Endothelial cell of umbilical vein (primary cell): Measurements from ENCODE around the gene ANXA6. TPM values are rescaled to one million over a fixed set of nuclear protein-coding genes. Genes with fewer than 3 reads are reported as not detected.

Experiments used
- BruUV-seq: library from RNA; stranded (reverse); fragments of 400-500 nt; replicated peaks from 2 replicates; lab custom pipeline; 2021; lab: Mats Ljungman, UMichigan
- CTCF ChIA-PET: fragments of 300-600, 350-600 bp; sonication (Branson Sonifier 250); formaldehyde crosslinking; loops from one replicate; lab custom pipeline; 2021; ENCODE audit warnings: antibody characterized with exemption, inconsistent platforms; lab: Charles Lee
- POLR2A ChIA-PET: fragments of 300-600, 350-600 bp; sonication (Branson Sonifier 250); formaldehyde crosslinking; loops from one replicate; lab custom pipeline; 2021; ENCODE audit warnings: antibody characterized with exemption, inconsistent platforms; lab: Charles Lee
- DNase-seq: peaks from one replicate; pipeline ENCODE4 v3.0.0-alpha.2; 2011; ENCODE audit warnings: low read depth, low spot score
- FAIRE-seq: peaks from 2 replicates; lab custom pipeline; 2011; peaks lifted over from hg19 to GRCh38; lab: Jason Lieb, UNC
- H2AFZ ChIP-seq: 2 replicates; pipeline ENCODE4 v1.6.0; 2012; ENCODE audit warnings: low read depth, low read length, control low read depth, inconsistent platforms
- H3K27ac ChIP-seq: 2 replicates; pipeline ENCODE4 v1.5.1; 2011; ENCODE audit warnings: low read depth, mild to moderate bottlenecking, control low read depth, low read length, moderate library complexity; ENCODE audit not compliant: insufficient read depth
- H3K27me3 ChIP-seq, 2 experiments: 2 replicates each; pipeline versions ENCODE4 v1.6.0 to v1.6.1; 2011; ENCODE audit warnings: low read length in 2 of 2, mixed read lengths in 1 of 2; ENCODE audit not compliant: control insufficient read depth in 2 of 2, insufficient read depth in 2 of 2
- H3K36me3 ChIP-seq, 2 experiments: 2 replicates in 1 of 2; 3 replicates in 1 of 2; pipeline ENCODE4 v1.5.1; 2011; ENCODE audit warnings: low read length in 2 of 2, mild to moderate bottlenecking in 1 of 2, moderate library complexity in 1 of 2; ENCODE audit not compliant: control insufficient read depth in 2 of 2, insufficient read depth in 2 of 2; ENCODE audit errors: extremely low read depth in 1 of 2
- H3K4me1 ChIP-seq: 3 replicates; pipeline ENCODE4 v1.5.1; 2011; ENCODE audit warnings: mild to moderate bottlenecking, low read length; ENCODE audit not compliant: control insufficient read depth, insufficient read depth; ENCODE audit errors: extremely low read depth
- H3K4me2 ChIP-seq: 2 replicates; pipeline ENCODE4 v1.6.1; 2011; ENCODE audit warnings: low read length, control low read depth, mixed read lengths; ENCODE audit not compliant: insufficient read depth
- H3K4me3 ChIP-seq, 3 experiments: fragments of 200-600 bp in 1 of 3; sonication (generic), shearing (Covaris generic) in 1 of 3; replicated peaks in 1 of 3; 2 replicates each; pipeline ENCODE4 v1.5.1; 2011 to 2016; ENCODE audit warnings: control low read depth in 3 of 3, low read length in 3 of 3, mild to moderate bottlenecking in 2 of 3, inconsistent platforms in 1 of 3, low read depth in 1 of 3, moderate library complexity in 1 of 3; ENCODE audit not compliant: insufficient read depth in 1 of 3
- H3K79me2 ChIP-seq: 2 replicates; pipeline ENCODE4 v1.6.0; 2012; ENCODE audit warnings: low read length, inconsistent platforms; ENCODE audit not compliant: control insufficient read depth, insufficient read depth
- H3K9ac ChIP-seq: replicated peaks from 2 replicates; pipeline ENCODE3; 2011; ENCODE audit warnings: low read length, control low read depth; ENCODE audit not compliant: insufficient read depth; ENCODE audit errors: extremely low read depth
- H3K9me1 ChIP-seq: replicated peaks from 3 replicates; pipeline ENCODE4 v1.6.0; 2011; ENCODE audit warnings: mild to moderate bottlenecking, low read length; ENCODE audit not compliant: control insufficient read depth, insufficient read depth; ENCODE audit errors: extremely low read depth
- H3K9me3 ChIP-seq: replicated peaks from 2 replicates; pipeline ENCODE4 v1.5.1; 2012; ENCODE audit warnings: low read length, inconsistent platforms; ENCODE audit not compliant: control insufficient read depth, insufficient read depth
- H4K20me1 ChIP-seq: replicated peaks from 2 replicates; pipeline ENCODE3; 2011; ENCODE audit warnings: mild to moderate bottlenecking, low read length; ENCODE audit not compliant: control insufficient read depth, insufficient read depth; ENCODE audit errors: extremely low read depth
- EZH2 ChIP-seq: IDR thresholded peaks from 2 replicates; pipeline ENCODE4 v1.6.1; 2012; ENCODE audit warnings: borderline replicate concordance, low read depth, mild to moderate bottlenecking, moderate library complexity, low read length, inconsistent platforms; ENCODE audit not compliant: severe bottlenecking
- GATA2 ChIP-seq: IDR thresholded peaks from 2 replicates; pipeline ENCODE4 v1.7.0; 2011; ENCODE audit warnings: low read depth, mild to moderate bottlenecking, moderate library complexity, mixed read lengths, low read length; ENCODE audit not compliant: insufficient read length, insufficient read depth
- JUN ChIP-seq: IDR thresholded peaks from 2 replicates; pipeline ENCODE4 v1.6.1; 2011; ENCODE audit warnings: borderline replicate concordance, low read depth; ENCODE audit not compliant: insufficient read length, insufficient read depth
- MAX ChIP-seq: IDR thresholded peaks from 2 replicates; pipeline ENCODE4 v1.6.1; 2011; ENCODE audit not compliant: insufficient read depth, insufficient read length
- POLR2A ChIP-seq: IDR thresholded peaks from 2 replicates; pipeline ENCODE4 v1.6.1; 2012; ENCODE audit warnings: low read depth, mild to moderate bottlenecking, control low read depth, low read length
- dilution Hi-C: fragments of 300-500 bp; cut with MboI; formaldehyde crosslinking; loops from one replicate; pipeline ENCODE4 v1.15.0; 2019; ENCODE audit warnings: low sequenced_read_pairs; ENCODE audit not compliant: extremely low pct_ligation_motif_present
- intact Hi-C: fragments of 100-400 bp; cut with micrococcal nuclease; formaldehyde crosslinking; loops from one replicate; pipeline ENCODE4 v1.10.0; 2022
- polyA plus RNA-seq, 4 experiments: library from polyadenylated mRNA; depleted of rRNA in 3 of 4; stranded (reverse) in 3 of 4; unstranded in 1 of 4; fragments of >200 nt; gene quantifications; 2 replicates each; pipeline versions ENCODE4 v1.2.1 to v1.2.3, GENCODE V29; 2011 to 2012; ENCODE audit warnings: missing spikeins in 1 of 4
- total RNA-seq: library from RNA; stranded (reverse); gene quantifications from 2 replicates; pipeline ENCODE4 v1.2.3, GENCODE V29; 2021

ANXA6 gene
- total and polyA plus RNA-seq, 2 donors (not counting 3 experiments of a cell fraction or from before 2014, with no cell fraction given): 195 to 266 TPM

GRCh38 chr5:151156507-151157420, 815 bp downstream of the ANXA6 start:
- peaks cover 55% of the 10 kb centered on the region for H3K79me2 ChIP-seq
- peak; percentile 78 for FAIRE-seq
- peaks cover 25% of the 10 kb centered on the region for H3K4me1 ChIP-seq
- H4K20me1 ChIP-seq: peaks cover 3% of the 10 kb centered on the region
- peak overlapping the region; percentile 60 for H3K9ac ChIP-seq
- TF ChIP-seq GATA2 (no peak), EZH2 (no peak), MAX (no peak), POLR2A (peak; percentile 35), JUN (no peak)
- TSS peak; percentile 37 for BruUV-seq
- H3K36me3 ChIP-seq: peaks cover 0 to 3% of the 10 kb centered on the region in 2 experiments
- intact Hi-C loops (loop anchor here (1.0 to 2.0 kb wide), 3 partner anchors 8 to 106 kb away; no protein-coding TSS in a partner anchor), dilution Hi-C loops (no loop called here)
- no peaks in the 10 kb centered on the region for H3K27me3 ChIP-seq
- peak; percentile 19 for DNase-seq
- POLR2A ChIA-PET: interaction anchor here (0.8 to 1.3 kb wide), 2 partner anchors 11 to 96 kb away, joined by 3 read pairs; partner anchors contain the start of gene GM2A
- no peaks in the 10 kb centered on the region for H3K9me3 ChIP-seq
- H3K4me2 ChIP-seq: peak overlapping the region; percentile 85
- peak overlapping the region; percentile 37 for H3K27ac ChIP-seq
- CTCF ChIA-PET: interaction anchor here (0.9 to 3.3 kb wide), 14 partner anchors 8 to 495 kb away, joined by 3 to 49 read pairs (median 4); partner anchors contain the start of gene GM2A
- peak overlapping the region; percentile 93 for H2AFZ ChIP-seq
- H3K9me1 ChIP-seq: no peaks in the 10 kb centered on the region
- H3K4me3 ChIP-seq: peak overlapping the region; percentile 73 to 92 (median 81)
